H54 (cell line): ENCODE results near the gene CCDC177.

Source experiments
- DNase-seq: peaks from one replicate; pipeline ENCODE4 v3.0.0; 2011; ENCODE audit warnings: low spot score, mixed read lengths; ENCODE audit not compliant: insufficient read length
- FAIRE-seq: peaks from 3 replicates; lab custom pipeline; 2011; peaks lifted over from hg19 to GRCh38; lab: Jason Lieb, UNC
- POLR2A ChIP-seq: IDR thresholded peaks from 2 replicates; pipeline ENCODE4 v1.6.1; 2011; ENCODE audit warnings: low read depth, mild to moderate bottlenecking, low read length

CCDC177 gene

DNA sequence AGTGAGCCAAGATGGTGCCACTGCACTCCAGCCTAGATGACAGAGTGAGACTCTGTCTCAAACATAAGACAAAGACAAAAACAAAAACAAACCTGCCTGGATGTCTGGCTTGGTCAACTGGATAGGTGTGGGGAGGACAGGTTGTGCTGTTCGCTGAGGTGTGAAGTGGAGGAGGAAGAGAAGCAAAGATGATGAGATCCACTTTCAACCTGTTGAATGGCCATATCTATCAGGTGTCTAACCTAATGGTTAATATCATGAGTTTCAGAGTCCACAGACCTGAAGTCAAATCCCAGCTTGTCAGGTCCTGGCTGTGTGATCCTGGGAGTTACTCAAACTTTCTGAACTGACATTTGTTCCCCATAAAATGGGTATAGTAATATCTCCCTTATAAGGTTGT, 9.7 kb upstream of the CCDC177 start:
- no peak for FAIRE-seq
- TF ChIP-seq POLR2A, result no peak
- DNase-seq, result no peak

DNA sequence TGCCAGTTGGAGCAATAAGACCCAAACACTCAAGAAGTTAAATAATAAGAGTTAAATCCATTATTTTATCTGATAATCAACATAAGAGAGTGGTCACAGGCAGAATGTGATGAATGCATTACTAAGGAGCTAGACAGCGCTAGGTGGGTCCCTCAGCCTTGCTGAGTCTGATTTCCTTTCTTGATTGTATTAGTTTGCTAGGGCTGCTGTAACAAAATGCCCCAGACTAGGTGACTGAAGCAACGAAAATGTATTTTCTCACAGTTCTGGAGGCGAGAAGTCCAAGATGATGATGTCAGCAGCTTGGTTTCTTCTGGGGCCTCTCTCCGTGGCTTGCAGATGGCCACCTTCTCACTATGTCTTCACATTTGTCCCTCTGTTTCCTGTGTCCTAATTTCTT, 8.2 kb upstream of the CCDC177 start:
- DNase-seq (no peak), FAIRE-seq (no peak)
- no peak for TF ChIP-seq POLR2A

DNA sequence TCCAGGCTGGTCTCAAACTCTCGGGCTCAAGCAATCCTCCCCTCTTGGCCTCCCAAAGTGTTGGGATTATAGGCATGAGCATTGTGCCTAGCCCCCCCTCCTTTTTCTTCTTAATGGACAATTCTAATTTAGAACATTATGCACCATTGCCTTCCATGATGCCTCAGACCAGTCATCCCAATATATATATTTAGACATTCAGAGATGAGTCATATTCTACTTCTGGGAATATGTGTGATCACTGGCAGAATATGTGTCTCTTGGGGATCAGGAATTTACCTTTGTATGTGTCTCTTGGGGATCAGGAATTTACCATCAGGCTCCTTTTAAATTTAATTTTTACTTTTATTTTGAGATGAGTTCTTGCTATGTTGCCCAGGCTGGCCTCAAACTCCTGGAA, 7.5 kb upstream of the CCDC177 start:
- FAIRE-seq, result no peak
- no peak for TF ChIP-seq POLR2A
- no peak for DNase-seq

DNA sequence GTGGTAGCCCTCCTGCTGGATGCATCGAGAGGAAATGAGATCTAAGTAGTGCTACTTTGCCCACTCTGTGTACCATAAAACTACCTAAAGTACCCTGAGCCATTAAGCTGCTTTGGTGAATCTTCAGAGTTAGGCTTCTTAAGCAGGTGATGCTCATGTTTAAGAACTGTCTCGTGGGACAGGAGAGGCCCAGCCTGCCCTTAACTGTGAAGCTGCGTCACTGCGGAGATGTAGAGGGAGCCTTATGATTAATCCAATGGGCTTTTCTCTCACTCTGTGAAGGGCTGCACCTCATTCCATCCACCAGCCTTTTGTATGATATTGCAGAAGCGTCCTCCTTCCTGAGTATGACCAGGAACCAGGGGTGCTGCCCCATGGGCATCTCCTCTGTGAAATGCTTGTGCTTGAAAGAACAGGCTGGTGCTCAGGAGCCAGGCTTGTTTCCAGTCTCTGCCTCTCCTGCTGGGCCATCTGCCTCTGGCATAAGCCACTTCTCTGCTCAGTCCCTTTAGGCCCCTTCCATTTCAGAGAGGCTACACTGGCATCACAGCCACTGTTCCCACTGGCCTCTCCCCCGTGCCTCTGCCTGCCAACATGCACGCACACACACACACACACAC, 6.8 kb upstream of the CCDC177 start:
- FAIRE-seq (no peak), DNase-seq (no peak)
- TF ChIP-seq POLR2A, result no peak

DNA sequence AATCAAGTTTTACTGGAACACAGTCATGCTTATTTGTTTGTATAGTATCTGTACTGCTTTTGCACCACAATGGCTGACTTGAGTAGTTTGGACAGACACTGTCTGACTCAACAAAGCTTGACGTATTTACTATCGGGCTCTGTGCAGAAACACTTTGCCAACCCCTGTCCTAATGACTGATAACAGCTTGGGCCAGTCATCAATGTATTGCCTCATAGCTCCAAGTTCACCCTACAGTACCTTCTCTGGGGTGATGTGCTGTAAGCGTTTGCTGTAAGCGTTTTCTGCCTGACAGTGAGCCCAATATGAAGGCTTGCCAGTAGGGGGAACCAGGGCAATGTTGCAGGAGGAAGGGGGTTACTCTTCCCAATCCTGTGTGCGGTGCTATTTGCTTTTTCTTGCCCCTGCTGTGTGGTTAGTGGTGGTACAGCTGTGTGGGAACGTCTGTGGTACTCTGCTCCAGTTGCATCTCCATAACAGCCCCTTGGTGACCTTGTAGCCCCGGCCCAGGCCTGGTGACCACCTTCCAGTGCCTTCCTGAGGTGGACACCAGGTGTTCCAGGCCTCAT, 5.4 kb upstream of the CCDC177 start:
- DNase-seq (no peak), FAIRE-seq (no peak)
- TF ChIP-seq POLR2A, result no peak

DNA sequence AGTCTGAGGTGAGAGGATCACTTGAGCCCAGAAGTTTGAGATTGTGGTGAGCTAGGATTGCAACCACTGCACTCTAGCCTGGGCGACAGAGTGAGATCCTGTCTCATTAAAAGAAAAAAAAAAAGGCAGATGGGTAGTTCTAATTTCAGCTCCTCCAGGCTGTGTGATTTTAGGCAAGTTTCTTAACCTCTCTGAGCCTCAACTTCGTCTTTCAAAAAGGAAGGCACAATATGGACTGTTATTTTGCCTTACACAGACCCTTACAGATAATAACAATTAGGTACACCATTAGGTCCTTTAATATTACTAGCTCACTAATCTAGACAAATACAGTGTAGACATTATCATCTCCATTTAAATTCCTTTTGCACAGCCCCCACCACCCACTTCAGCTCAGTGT, 4.8 kb upstream of the CCDC177 start:
- FAIRE-seq (no peak), DNase-seq (no peak)
- no peak for TF ChIP-seq POLR2A

DNA sequence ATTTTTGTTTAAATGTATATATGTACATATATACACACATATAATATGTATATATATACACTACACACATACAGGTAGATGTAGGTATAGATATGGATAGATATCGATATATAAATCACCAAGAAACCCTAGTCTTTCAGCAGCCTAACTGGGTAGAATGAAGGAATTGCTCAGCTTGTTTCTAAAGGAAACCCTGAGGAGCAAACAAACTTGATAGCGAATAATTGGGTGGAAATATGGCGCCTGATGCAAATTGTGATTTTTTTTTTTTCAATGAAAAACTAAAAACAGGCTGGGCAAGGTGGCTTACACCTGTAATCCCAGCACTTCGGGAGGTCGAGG, 254 bp upstream of the CCDC177 start:
- TF ChIP-seq POLR2A, result no peak
- FAIRE-seq (no peak), DNase-seq (no peak)

DNA sequence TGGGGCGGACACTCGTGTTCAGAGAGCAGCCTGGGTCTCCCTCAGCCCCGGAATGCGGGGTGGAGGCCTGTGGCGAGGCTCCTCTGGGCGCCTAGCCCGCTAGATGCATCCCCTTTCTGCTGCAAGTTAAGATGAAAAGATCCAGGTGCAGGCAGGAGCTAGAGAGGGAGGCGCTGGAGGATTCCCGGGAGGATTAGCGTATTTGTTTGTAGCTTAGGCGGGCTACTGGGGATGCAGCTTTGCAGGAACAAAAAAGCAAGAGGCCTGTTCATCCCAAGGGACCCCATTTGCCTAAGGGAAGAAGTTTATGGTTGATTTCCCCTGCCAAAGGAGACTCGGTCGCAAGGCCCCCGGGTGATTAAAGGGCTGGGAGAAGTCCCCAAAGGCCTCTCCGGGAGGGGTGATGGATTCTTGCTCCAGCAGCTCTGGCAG, 824 bp downstream of the CCDC177 start:
- no peak for FAIRE-seq
- no peak for DNase-seq
- no peak for TF ChIP-seq POLR2A

DNA sequence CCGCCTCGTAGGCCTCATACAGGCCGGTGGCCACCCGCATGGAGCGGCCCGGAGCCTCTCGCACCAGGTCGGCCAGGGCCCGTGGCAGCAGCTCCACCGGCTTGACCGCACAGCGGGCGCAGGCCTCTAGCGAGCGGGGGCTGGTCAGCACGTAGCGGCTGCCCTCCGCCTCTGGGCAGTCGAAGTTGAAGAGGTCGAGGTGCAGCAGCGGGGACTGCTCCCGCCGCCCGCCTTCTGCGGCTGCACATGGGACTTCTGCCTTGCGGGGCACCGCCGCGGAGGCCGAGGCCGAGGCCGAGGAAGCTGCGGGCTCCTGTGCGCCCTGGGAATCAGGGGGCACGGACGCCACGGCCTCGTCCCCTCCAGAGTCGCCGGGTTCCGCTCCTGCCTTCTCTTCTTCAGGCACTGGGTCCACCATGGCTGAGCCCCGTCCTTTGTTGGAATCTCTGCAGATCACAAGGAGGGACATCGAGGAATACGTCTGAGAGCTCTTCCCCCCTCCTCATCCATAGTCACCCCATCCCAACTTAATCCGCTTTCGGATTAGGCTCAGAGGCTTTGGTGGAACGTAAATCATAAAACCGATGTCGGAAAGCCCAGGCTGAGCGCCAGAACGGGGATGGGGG, 1.4 kb downstream of the CCDC177 start:
- DNase-seq, result no peak

DNA sequence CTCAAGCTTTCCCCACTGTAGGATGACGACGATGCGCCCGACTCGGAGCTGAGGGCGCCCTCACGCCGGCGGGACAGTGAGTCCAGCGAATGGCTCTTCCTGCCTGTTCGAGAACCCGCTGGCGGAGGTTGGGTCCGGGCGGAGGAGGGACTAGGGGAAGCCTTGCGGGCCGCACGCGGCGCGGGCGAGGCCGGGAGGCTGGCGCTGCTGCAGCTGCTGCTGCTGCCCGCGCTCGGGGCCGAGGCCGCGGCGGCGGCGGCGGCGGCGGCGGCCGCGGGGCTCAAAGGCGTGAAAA, 1.9 kb downstream of the CCDC177 start:
- no peak for TF ChIP-seq POLR2A
- DNase-seq, result no peak
- FAIRE-seq, result no peak

More for the DNA sequence above, 1.4 kb downstream of the CCDC177 start:
- no peak for TF ChIP-seq POLR2A
- FAIRE-seq, result no peak

DNA sequence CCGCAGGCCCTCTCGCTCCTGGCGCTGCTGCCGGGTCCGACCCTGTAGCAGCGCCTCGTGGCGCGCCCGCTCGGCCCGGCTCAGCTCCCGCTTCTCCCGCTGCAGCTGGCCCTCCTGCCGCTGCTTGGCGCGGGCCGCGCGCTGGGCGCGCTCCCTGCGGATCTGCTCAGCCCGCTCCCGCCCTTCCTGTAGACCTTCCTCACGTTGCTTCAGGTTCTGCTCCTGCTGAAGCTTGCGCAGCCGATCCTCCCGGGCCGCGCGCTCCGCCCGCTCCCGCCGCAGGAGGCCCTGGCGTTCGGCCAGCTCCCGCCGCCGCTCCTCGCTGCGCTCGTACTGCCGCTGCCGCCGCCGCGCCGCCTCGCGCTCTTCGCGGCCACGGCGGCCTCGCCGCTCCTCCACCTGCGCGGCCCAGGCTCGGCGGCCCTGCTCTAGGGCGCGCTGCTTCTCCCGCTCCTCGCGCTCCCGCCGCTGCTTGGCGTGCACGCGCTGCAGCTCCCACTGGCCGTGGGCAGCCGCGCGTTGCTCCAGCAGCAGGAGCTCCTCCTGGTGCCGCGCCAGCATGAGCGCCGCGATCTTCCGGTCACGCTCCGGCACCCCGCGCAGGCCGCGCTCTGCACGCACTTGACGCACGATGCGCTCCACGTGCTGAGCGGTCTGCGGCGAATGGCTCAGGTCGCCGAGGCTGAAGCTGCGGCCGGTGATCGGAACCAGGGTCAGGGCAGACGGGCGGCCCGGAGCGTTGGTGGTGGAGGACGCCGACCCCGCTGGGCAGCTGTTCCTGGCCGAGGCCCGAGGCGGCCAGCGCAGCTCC, 2.4 kb downstream of the CCDC177 start:
- DNase-seq, result no peak
- no peak for FAIRE-seq
- no peak for TF ChIP-seq POLR2A

DNA sequence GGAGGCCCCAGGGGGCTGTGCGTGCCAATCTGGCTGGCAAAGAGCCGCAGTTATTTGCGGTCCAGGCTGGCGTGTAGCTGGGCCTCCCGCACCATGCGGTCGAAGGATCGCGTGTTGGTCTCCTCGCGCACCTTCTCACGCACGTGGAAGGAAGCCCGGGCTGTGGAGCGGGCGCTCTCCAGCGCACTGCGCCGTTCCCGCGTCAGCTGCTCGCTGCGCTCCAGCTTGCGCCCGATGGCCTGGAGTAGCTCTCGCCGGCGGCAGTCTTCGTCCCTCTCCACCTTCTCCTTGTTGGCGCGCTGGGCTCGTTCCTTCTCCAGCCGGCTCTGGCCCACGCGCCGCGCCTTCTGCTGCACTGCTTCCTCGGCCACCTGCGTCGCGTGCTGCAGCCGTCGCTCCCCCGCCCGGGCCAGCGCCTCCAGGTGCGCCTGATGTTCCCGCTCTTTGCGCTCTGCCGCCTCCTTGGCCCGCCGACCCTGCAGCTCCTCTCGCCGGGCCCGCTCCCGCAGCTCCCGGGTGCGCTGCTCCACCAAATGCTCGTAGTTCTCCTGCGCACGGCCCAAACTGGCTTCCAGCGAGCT, 3.1 kb downstream of the CCDC177 start:
- no peak for TF ChIP-seq POLR2A
- DNase-seq, result no peak
- FAIRE-seq, result no peak

DNA sequence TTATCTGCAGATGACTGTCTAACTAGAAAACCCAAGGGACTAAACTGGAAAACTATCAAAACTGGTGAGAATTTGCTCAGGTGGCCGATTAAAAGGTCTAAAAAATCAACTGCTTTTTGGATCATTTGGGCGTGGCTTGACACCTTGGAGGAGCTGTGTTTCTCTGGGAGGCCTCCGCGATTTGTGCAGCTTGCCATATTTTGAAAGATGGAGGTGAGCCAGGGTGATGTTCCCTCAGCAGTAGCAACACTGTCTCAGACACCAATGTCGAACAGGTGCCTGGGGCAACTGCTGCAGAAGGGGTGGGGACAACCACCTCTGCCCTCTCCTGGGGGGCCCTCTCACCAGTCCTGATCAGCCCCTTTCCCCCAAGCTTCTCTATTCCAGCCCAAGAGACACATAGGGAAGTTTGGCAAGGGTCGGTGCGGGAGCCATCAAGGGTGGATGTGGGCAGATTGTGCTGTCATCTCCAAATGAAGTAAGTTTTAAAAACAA, 3.8 kb downstream of the CCDC177 start:
- no peak for FAIRE-seq
- TF ChIP-seq POLR2A, result no peak
- DNase-seq, result no peak

DNA sequence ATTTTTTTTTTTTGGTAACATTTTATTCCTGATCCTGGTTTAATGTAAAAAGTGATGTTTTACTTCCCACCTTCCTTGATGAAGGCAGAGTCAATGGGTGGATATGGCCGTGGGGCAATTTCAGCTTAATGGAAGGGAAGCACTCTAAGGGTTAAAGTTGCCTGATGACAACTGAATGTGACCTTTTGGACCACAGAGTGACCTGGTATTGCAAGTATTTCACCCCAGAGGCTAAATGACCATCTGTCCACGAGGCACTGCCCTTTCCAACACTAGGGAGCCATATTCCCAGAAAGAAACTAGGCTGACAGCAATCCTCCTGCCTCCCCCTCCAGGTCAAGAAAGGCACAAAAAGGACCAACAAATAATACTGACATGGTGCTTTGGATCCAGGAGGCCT, 4.8 kb downstream of the CCDC177 start:
- FAIRE-seq (no peak), DNase-seq (no peak)
- no peak for TF ChIP-seq POLR2A
